Natural killer cell (primary cell): ENCODE data around the gene RCOR2. TPM values are rescaled to one million over a fixed set of nuclear protein-coding genes. Genes with fewer than 3 reads are reported as not detected.

Experiments used
- ATAC-seq, 3 donors: fragments of 150-1000 bp in 2 of 3; fragments of 200-7000 bp in 1 of 3; cut with Tn5 transposase; 1 replicate in 1 of 3; 2 replicates in 2 of 3; pipeline ENCODE4 v1.10.0; 2021; ENCODE audit warnings: mild to moderate bottlenecking in 2 of 3, moderate library complexity in 2 of 3
- DNase-seq, 2 donors: peaks; one replicate each; pipeline versions ENCODE4 v3.0.0 to v3.0.0-alpha.2; 2013 to 2021; ENCODE audit warnings: mixed read lengths in 1 of 2
- H3K27ac ChIP-seq: one replicate; pipeline ENCODE4 v1.5.1; 2013; ENCODE audit warnings: mild to moderate bottlenecking, low read length
- H3K27me3 ChIP-seq: one replicate; pipeline ENCODE4 v1.6.1; 2013; ENCODE audit warnings: low read length; ENCODE audit not compliant: control insufficient read depth, insufficient read depth
- H3K36me3 ChIP-seq: one replicate; pipeline ENCODE4 v1.6.1; 2013; ENCODE audit warnings: low read length; ENCODE audit not compliant: control insufficient read depth, insufficient read depth
- H3K4me1 ChIP-seq: one replicate; pipeline ENCODE4 v1.6.1; 2013; ENCODE audit warnings: low read length; ENCODE audit not compliant: control insufficient read depth, insufficient read depth
- H3K4me3 ChIP-seq: one replicate; pipeline ENCODE4 v1.5.1; 2013; ENCODE audit warnings: low read length
- H3K9me3 ChIP-seq: one replicate; pipeline ENCODE4 v1.6.1; 2013; ENCODE audit warnings: low read length; ENCODE audit not compliant: control insufficient read depth, insufficient read depth
- H3K27ac Mint-ChIP-seq, 2 donors: one replicate each; pipeline ENCODE4 v1.8.0; 2022; ENCODE audit warnings: mild to moderate bottlenecking in 2 of 2, mixed read lengths in 2 of 2, moderate library complexity in 1 of 2
- H3K27me3 Mint-ChIP-seq, 2 donors: one replicate each; pipeline ENCODE4 v1.8.0; 2022; ENCODE audit warnings: low read depth in 2 of 2, mixed read lengths in 2 of 2
- H3K36me3 Mint-ChIP-seq: one replicate; pipeline ENCODE4 v1.8.0; 2022; ENCODE audit warnings: mixed read lengths
- H3K4me1 Mint-ChIP-seq, 2 donors: one replicate each; pipeline ENCODE4 v1.8.0; 2022; ENCODE audit warnings: mixed read lengths in 2 of 2
- H3K4me3 Mint-ChIP-seq: one replicate; pipeline ENCODE4 v1.8.0; 2022; ENCODE audit warnings: mild to moderate bottlenecking, moderate library complexity, mixed read lengths
- H3K9me3 Mint-ChIP-seq, 2 donors: one replicate each; pipeline ENCODE4 v1.8.0; 2022; ENCODE audit warnings: mixed read lengths in 2 of 2
- WGBS: methylation state at CpG from one replicate; pipeline ENCODE4 v1.1.7; 2013; ENCODE audit warnings: missing lambda C conversion rate; ENCODE audit not compliant: insufficient coverage; 5-methylcytosine and 5-hydroxymethylcytosine counted together
- intact Hi-C: fragments of 100-400 bp; cut with micrococcal nuclease; formaldehyde crosslinking; loops from one replicate; pipeline ENCODE4 v1.14.2; 2022
- total RNA-seq, 4 donors: library from RNA; stranded (reverse); fragments of 120-200 nt in 1 of 4; gene quantifications; one replicate each; pipeline versions ENCODE4 v1.2.3 to v1.2.4, GENCODE V29; 2013 to 2022
- TF ChIP-seq, protein P1 (sequence below): fragments of 200-600 bp; IDR thresholded peaks from one replicate; pipeline ENCODE4 v1.8.0; 2022; ENCODE audit warnings: antibody characterized with exemption

RCOR2 gene
- total RNA-seq, 3 donors from 2014 or later (not counting 1 experiment from before 2014, with no cell fraction given) = not detected

GRCh38 chr11:63945477-63946163 is 28.7 kb upstream of the RCOR2 start:
- H3K36me3 Mint-ChIP-seq = no peaks in the 10 kb centered on the region
- TF ChIP-seq, protein P1, sequence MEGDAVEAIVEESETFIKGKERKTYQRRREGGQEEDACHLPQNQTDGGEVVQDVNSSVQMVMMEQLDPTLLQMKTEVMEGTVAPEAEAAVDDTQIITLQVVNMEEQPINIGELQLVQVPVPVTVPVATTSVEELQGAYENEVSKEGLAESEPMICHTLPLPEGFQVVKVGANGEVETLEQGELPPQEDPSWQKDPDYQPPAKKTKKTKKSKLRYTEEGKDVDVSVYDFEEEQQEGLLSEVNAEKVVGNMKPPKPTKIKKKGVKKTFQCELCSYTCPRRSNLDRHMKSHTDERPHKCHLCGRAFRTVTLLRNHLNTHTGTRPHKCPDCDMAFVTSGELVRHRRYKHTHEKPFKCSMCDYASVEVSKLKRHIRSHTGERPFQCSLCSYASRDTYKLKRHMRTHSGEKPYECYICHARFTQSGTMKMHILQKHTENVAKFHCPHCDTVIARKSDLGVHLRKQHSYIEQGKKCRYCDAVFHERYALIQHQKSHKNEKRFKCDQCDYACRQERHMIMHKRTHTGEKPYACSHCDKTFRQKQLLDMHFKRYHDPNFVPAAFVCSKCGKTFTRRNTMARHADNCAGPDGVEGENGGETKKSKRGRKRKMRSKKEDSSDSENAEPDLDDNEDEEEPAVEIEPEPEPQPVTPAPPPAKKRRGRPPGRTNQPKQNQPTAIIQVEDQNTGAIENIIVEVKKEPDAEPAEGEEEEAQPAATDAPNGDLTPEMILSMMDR = peak; percentile 57

GRCh38 chr11:63944987-63945386 is 28.0 kb upstream of the RCOR2 start:
- ATAC-seq = no peak
- no peaks in the 10 kb centered on the region for H3K9me3 ChIP-seq
- H3K4me1 ChIP-seq = peaks cover 11% of the 10 kb centered on the region
- DNase-seq = no peak
- H3K27ac Mint-ChIP-seq = no peak overlapping the region
- no peaks in the 10 kb centered on the region for H3K27me3 Mint-ChIP-seq
- no peaks in the 10 kb centered on the region for H3K36me3 Mint-ChIP-seq
- no peak overlapping the region for H3K4me3 Mint-ChIP-seq
- no peaks in the 10 kb centered on the region for H3K27me3 ChIP-seq
- intact Hi-C loops = loop anchor here (1.0 to 5.0 kb wide), 2 partner anchors 108 to 178 kb away; partner anchors contain the start of gene ZFTA
- 89% methylated on average over 8 of the region's 8 CpGs for WGBS
- H3K4me3 ChIP-seq = no peak overlapping the region
- H3K36me3 ChIP-seq = peaks cover 16% of the 10 kb centered on the region
- TF ChIP-seq, protein P1 = no peak
- H3K27ac ChIP-seq = no peak overlapping the region
- H3K4me1 Mint-ChIP-seq = peaks cover 12 to 14% of the 10 kb centered on the region in 2 donors
- H3K9me3 Mint-ChIP-seq = no peaks in the 10 kb centered on the region

More at GRCh38 chr11:63945477-63946163, 28.7 kb upstream of the RCOR2 start:
- intact Hi-C loops = loop anchor here (1.0 to 5.0 kb wide), 2 partner anchors 108 to 178 kb away; partner anchors contain the start of gene ZFTA
- H3K4me1 Mint-ChIP-seq = peaks cover 9% of the 10 kb centered on the region in 2 donors
- H3K9me3 Mint-ChIP-seq = no peaks in the 10 kb centered on the region
- H3K27ac Mint-ChIP-seq = no peak overlapping the region
- DNase-seq = peak; percentile 30 to 75
- peaks cover 16% of the 10 kb centered on the region for H3K36me3 ChIP-seq
- H3K27me3 ChIP-seq = no peaks in the 10 kb centered on the region
- H3K4me3 ChIP-seq = no peak overlapping the region
- WGBS = 70% methylated on average over 14 of the region's 14 CpGs
- no peak overlapping the region for H3K27ac ChIP-seq
- H3K4me1 ChIP-seq = peaks cover 13% of the 10 kb centered on the region
- no peaks in the 10 kb centered on the region for H3K9me3 ChIP-seq
- H3K27me3 Mint-ChIP-seq = no peaks in the 10 kb centered on the region
- H3K4me3 Mint-ChIP-seq = no peak overlapping the region
- peak in 2 of 3 donors; percentile 81 to 89 for ATAC-seq

DNA sequence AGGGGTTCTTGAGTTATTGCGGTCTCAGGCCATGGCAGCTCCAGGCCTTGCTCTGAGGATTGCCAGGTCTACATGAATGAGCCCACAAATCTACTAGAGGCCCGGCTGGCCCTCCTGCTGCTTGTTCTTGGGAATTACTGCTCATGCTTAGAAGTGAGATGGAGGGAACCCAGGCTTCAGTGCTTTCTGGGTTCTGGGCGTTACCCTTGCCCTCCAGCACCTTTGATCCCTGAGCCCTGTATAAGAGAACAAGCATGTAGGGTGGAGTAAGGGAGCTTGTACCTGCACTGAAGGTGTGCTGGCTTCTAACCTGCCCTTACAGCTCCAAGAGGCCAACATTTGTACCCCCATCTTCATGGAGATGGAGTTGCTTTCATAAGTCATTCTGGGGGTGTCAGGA is 25.8 kb upstream of the RCOR2 start:
- Mint-ChIP-seq H3K4me1 (peaks cover 26 to 28% of the 10 kb centered on the region in 2 donors), H3K4me3 (no peak overlapping the region), H3K27ac (no peak overlapping the region), H3K36me3 (no peaks in the 10 kb centered on the region), H3K9me3 (no peaks in the 10 kb centered on the region), H3K27me3 (no peaks in the 10 kb centered on the region)
- WGBS = 97% methylated on average over 3 of the region's 3 CpGs
- TF ChIP-seq, protein P1 = no peak
- no peak for DNase-seq
- no peaks in the 10 kb centered on the region for H3K27me3 ChIP-seq
- ATAC-seq = no peak
- intact Hi-C loops = no loop called here
- no peak overlapping the region for H3K27ac ChIP-seq
- H3K4me3 ChIP-seq = no peak overlapping the region
- peaks cover 25% of the 10 kb centered on the region for H3K4me1 ChIP-seq
- peaks cover 10% of the 10 kb centered on the region for H3K36me3 ChIP-seq
- no peaks in the 10 kb centered on the region for H3K9me3 ChIP-seq
